HK-2 (cell line): ENCODE data around the gene EFCAB8.
"Not testable (repeated sequence)": the region's sequence is repeated elsewhere in the genome, so short reads cannot be mapped to it uniquely, and the experiment has no call there.

Experiments
- DNase-seq: peaks from one replicate; pipeline ENCODE4 v3.0.0-alpha.2; 2018; ENCODE audit not compliant: unreplicated experiment

Gene EFCAB8

DNA sequence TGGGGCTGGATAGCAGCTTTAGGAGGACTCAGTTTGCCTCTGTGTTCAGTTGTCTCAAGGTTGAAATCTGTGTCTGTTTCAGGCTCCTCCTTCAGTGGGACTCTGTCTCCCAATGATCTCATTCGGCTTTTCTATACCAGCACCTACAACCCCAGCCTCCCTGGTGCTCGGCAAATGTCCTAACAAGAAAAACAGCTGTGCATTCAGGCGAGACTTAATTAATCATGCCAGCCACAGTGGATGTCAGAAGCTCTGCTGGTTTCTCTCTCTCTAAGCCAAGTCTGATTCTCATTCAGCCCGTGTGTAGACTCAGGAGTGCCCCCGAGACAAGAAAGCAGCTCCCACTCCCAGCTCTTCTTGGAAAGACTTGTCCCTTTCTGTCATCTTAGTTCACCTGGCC is 98.7 kb downstream of the EFCAB8 start:
- DNase-seq = no peak

- DNase-seq = no peak
These were observed 99.9 kb downstream of the EFCAB8 start for GRCh38 chr20:32958574-32958973.

DNA sequence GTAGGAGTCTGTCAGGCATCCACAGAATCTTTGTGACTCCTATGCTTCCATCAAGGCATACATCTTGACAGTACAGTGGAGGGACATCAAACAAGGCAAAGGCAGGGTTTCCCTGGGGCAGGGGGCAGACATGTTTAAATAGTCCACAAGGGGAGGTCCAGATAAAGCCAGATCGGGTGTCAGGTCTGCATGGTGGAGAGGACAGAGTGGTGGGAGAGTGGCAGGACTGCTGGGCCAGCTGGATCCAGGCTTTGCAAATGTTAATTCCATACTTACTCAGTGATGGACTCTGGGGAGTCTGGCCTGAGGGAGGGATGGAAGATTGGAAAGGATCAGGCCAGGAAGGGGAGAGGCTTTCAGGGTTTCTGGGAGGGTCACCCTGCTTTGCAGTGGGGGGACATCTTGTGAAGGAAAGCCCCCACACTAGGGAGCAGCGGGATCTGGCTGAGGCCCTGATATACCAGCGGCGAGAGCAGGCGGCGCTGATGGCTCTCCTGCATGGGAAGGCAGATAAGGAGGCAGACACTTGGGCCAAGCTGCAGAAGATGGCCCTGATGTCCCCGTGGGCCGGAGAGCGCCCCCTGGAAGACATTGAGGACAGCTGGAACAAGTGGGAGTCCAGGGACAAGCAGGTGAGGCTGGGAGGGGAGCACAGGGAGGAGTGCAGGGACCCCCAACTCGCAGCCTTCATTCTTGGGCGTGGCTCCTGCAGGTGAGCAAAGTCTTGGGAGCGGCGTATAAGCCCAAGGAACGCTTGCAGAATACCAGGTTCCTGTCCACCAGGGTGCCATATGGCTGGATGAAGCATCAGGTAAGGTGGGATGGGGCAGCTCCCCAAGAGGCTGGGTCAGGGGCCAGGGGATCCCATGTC is 100.9 kb downstream of the EFCAB8 start:
- DNase-seq = no peak

- DNase-seq = no peak
These were observed 101.4 kb downstream of the EFCAB8 start for GRCh38 chr20:32960222-32960518.

GRCh38 chr20:32960849-32961731 is 102.4 kb downstream of the EFCAB8 start:
- no peak for DNase-seq

- DNase-seq = no peak
These were observed 103.3 kb downstream of the EFCAB8 start for GRCh38 chr20:32962053-32962452.

GRCh38 chr20:32962646-32963045 is 103.9 kb downstream of the EFCAB8 start:
- not testable (repeated sequence) for DNase-seq

- DNase-seq = no peak
These were observed 104.5 kb downstream of the EFCAB8 start for GRCh38 chr20:32963176-32963575.

DNA sequence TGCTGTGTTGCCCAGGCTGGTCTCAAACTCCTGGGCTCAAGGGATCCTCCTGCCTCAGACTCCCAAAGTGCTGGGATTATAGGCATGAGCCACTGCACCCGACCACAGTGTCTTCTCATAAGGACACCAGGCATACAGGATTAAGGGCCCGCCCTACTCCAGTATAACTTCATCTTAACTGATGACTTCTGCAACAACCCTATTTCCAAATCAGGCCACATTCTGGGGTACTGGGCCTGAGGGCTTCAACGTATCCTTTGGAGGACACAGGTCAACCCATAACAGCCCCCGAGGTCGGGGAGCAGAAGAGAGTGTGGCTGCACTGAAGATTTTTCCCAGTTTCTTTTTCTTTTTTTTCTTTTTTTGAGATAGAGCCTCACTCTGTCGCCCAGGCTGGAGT is 105.9 kb downstream of the EFCAB8 start:
- no peak for DNase-seq

DNA sequence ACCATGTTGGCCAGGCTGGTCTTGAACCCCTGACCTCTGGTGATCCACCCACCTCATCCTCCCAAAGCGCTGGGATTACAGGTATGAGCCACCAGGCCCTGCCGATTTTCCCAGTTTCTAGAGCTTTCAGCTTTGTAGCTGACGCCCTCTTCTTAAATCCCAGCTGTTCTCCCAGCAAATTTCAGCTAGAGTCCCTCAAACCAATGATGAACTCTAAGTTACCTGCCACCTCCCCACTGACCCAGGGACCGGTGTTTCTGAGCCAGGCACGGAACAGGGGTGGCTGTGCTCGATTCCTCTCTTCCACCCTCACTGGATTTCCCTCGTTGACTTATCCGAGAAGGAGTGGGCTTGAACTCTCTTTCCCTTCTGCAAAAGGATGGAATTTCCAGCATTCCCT is 106.4 kb downstream of the EFCAB8 start:
- DNase-seq = no peak

- no peak for DNase-seq
These were observed 107.1 kb downstream of the EFCAB8 start for GRCh38 chr20:32965581-32966373.

GRCh38 chr20:32966382-32966781 is 107.7 kb downstream of the EFCAB8 start:
- DNase-seq = no peak

- no peak for DNase-seq
These were observed 108.4 kb downstream of the EFCAB8 start for GRCh38 chr20:32966881-32967781.

- DNase-seq = no peak
These were observed 109.3 kb downstream of the EFCAB8 start for GRCh38 chr20:32967961-32968457.

GRCh38 chr20:32968478-32969241 is 109.9 kb downstream of the EFCAB8 start:
- no peak for DNase-seq

DNA sequence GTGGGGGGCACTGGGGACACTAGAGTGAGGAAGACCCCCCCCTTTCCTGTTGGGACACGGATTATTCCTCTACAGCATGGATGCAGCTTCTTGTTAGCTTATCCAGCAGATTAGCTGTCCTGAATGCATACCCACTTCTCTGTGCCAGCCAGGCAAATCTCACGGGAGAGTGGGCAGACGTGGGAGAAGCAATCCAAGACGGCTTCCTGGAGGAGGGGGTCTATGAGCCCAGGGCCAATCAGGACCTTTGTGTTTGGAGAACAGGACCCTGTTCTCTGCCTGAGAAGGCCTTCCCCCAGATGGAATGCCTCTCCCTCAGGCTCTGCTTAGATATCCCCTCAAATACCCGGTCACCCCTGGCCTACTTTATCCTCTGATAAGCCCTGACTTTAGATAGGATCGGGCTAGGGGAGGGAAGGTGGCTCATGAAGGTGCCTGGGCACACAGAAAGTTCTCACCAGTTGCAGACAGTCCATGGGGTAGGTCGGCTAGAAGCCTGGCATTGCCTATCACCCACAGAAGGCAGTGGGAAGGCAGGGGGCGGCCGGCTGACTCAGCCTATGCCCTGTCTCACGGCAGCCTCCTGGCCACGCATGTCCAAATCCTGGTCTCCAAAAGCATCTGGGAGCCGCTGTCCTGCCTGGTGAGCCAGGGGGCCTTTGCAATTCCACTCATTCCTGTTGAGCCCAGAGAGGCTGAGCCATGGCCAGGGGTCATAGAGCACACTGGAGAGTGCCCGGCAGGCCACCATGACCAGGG is 110.8 kb downstream of the EFCAB8 start:
- no peak for DNase-seq

DNA sequence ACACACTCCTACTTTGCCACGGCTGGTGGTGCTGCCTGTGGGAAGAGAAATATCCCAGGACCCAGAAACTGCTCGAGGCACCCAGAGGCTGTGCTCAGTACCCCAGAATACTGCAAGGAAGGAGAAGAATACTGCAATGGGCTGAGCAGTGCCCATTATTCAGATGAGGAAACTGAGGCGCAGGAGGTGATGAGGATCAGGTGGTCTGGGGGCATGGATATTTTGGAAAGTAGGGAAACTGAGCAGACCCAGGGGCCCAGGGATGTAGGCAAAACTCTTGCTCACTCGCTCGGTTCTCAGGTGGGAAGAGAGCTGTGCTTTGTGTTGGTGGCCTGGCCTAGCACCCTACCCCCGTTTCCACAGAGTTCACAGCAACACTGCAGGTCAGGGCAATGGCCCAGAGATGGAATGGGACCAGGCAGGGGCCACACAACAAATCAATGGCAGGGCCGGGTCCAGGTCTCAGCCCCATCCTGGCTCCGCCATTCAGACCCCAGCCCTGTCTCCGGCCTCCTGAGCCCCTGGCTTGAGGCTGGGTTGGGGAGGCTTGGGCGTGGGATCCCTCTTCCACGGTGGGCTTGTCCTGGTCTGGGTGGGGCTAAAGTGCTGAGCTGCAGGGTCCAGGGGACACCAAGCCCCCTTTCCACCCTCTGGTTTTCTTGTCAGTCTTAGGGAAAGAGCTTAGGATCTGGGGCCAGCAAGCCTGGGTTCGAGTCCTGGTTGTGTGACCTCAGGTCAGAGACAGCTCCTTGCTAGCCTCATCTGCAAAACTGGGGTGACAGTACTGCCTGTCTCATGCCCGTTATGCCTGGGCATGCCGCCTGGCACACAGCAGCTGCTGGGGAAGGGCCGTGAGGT is 111.6 kb downstream of the EFCAB8 start:
- DNase-seq = no peak

- DNase-seq = no peak
These were observed 112.2 kb downstream of the EFCAB8 start for GRCh38 chr20:32970973-32971300.

DNA sequence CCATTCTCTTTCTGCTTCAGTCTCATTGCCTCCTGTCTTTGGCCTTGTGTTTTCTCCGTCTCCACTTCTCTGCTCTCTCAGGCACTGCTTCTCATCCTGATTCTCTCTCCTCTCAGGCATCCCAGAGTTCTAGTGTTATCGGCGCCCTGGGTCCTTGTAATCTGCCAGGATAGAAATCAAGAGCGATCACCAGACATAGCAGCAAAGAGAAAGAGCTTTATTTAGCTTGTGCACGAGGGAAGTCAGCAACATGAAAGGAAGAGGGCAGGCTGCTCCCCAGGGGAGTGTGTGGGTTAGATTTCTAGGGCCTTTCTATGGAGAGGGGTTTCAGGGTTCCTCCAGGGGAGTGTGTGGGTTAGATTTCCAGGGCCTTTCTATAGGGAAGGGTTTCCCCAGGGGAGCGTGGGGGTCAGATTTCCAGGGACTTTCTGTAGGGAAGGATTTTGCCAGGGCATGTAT is 113.0 kb downstream of the EFCAB8 start:
- DNase-seq = no peak
